Measurements from ENCODE around the gene CSTF2T. TPM values are rescaled to one million over a fixed set of nuclear protein-coding genes. Genes with fewer than 3 reads are reported as not detected.

The CSTF2T gene
- total and polyA plus RNA-seq, 2 of the 13 experiments (the other 11 are each of a cell fraction or from before 2014, with no cell fraction given): 1.4 to 7.2 TPM

DNA sequence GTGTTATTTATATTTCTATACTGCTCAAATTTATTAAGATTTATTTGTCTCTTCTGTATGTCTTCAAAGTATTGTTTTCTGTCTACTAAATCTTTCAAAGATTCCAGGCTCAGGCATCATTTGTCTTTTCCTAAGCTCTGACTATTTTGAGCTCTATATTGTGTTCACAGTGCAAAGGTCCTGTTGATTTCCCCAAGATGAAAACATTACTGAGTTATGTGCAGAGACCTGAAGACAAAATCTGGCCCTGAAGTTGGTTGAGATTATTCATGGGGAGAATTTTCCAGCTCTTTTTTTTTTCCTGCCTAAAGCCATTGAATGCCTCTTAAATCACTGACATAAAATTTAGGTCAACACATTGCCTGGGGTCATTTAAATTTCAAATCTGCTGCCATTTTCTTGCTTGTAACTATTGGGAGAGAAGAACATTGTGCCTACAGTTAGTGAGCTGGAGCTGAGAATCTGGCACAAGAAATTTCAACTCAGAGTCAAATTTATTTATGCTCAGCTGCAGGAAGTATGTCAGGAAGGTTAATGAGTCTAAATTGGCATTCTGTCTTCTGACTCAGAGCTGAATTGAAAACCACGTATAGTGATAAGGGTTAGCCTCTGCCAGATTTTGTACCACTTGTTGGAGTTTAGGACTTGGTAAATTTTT, 31.6 kb downstream of the CSTF2T start:
- intact Hi-C loops (cut with micrococcal nuclease; ENCODE audit: unreplicated experiment): no loop called here
- CTCF ChIA-PET (ENCODE audit: low intra/inter-chr PET ratio, low total read pairs): no interaction called here
- TF ChIP-seq, protein P1, sequence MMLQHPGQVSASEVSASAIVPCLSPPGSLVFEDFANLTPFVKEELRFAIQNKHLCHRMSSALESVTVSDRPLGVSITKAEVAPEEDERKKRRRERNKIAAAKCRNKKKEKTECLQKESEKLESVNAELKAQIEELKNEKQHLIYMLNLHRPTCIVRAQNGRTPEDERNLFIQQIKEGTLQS (CRISPR knock-in tag; IDR thresholded peaks at IDR 0.05): no peak
- TF ChIP-seq NBN (conservative IDR thresholded peaks at IDR 0.05) (no peak), NPAS2 (CRISPR knock-in tag; IDR thresholded peaks at IDR 0.05; ENCODE audit: borderline replicate concordance) (no peak), KMT2A (CRISPR knock-in tag; IDR thresholded peaks at IDR 0.05) (no peak), CEBPG (CRISPR knock-in tag; IDR thresholded peaks at IDR 0.05) (no peak), ZNF124 (CRISPR knock-in tag; IDR thresholded peaks at IDR 0.05) (no peak)
- TF ChIP-seq, protein P2, sequence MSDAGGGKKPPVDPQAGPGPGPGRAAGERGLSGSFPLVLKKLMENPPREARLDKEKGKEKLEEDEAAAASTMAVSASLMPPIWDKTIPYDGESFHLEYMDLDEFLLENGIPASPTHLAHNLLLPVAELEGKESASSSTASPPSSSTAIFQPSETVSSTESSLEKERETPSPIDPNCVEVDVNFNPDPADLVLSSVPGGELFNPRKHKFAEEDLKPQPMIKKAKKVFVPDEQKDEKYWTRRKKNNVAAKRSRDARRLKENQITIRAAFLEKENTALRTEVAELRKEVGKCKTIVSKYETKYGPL (CRISPR knock-in tag; IDR thresholded peaks at IDR 0.05): no peak
- TF ChIP-seq, protein P3, sequence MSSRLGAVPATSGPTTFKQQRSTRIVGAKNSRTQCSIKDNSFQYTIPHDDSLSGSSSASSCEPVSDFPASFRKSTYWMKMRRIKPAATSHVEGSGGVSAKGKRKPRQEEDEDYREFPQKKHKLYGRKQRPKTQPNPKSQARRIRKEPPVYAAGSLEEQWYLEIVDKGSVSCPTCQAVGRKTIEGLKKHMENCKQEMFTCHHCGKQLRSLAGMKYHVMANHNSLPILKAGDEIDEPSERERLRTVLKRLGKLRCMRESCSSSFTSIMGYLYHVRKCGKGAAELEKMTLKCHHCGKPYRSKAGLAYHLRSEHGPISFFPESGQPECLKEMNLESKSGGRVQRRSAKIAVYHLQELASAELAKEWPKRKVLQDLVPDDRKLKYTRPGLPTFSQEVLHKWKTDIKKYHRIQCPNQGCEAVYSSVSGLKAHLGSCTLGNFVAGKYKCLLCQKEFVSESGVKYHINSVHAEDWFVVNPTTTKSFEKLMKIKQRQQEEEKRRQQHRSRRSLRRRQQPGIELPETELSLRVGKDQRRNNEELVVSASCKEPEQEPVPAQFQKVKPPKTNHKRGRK (CRISPR knock-in tag; IDR thresholded peaks at IDR 0.05): no peak
- TF ChIP-seq, protein P4, sequence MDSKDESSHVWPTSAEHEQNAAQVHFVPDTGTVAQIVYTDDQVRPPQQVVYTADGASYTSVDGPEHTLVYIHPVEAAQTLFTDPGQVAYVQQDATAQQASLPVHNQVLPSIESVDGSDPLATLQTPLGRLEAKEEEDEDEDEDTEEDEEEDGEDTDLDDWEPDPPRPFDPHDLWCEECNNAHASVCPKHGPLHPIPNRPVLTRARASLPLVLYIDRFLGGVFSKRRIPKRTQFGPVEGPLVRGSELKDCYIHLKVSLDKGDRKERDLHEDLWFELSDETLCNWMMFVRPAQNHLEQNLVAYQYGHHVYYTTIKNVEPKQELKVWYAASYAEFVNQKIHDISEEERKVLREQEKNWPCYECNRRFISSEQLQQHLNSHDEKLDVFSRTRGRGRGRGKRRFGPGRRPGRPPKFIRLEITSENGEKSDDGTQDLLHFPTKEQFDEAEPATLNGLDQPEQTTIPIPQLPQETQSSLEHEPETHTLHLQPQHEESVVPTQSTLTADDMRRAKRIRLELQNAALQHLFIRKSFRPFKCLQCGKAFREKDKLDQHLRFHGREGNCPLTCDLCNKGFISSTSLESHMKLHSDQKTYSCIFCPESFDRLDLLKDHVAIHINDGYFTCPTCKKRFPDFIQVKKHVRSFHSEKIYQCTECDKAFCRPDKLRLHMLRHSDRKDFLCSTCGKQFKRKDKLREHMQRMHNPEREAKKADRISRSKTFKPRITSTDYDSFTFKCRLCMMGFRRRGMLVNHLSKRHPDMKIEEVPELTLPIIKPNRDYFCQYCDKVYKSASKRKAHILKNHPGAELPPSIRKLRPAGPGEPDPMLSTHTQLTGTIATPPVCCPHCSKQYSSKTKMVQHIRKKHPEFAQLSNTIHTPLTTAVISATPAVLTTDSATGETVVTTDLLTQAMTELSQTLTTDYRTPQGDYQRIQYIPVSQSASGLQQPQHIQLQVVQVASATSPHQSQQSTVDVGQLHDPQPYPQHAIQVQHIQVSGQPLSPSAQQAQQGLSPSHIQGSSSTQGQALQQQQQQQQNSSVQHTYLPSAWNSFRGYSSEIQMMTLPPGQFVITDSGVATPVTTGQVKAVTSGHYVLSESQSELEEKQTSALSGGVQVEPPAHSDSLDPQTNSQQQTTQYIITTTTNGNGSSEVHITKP (CRISPR knock-in tag; IDR thresholded peaks at IDR 0.05; ENCODE audit: low read depth): no peak

More for the DNA sequence above, 31.6 kb downstream of the CSTF2T start:
- 0% methylated on average over 1 of the region's 1 CpG for WGBS (ENCODE audit: low lambda C conversion rate)
- POLR2A ChIA-PET: no interaction called here
- no peak overlapping the region for H3K27ac ChIP-seq (ENCODE audit: extremely low read length, insufficient read depth, low read length)
- in situ Hi-C loops (cut with HindIII; ENCODE audit: extremely low pct_ligation_motif_present, low pct_unique_long_range_greater_than_20kb): no loop called here
- peaks cover 5% of the 10 kb centered on the region for H3K9me3 ChIP-seq (ENCODE audit: low read length)
- H2AFZ ChIP-seq (ENCODE audit: low read length): no peak overlapping the region
- H3K27me3 ChIP-seq (ENCODE audit: control insufficient read depth in 1 of 2, insufficient read depth in 2 of 2, low read length in 2 of 2): no peaks in the 10 kb centered on the region; a peak in 1 of 5 replicates
- H3K4me3 ChIP-seq (replicated peaks in 1 of 3; ENCODE audit: insufficient read depth in 1 of 3, low read depth in 2 of 3, low read length in 3 of 3): no peak overlapping the region
- H4K20me1 ChIP-seq (ENCODE audit: insufficient read depth, low read length): no peaks in the 10 kb centered on the region
- no peaks in the 10 kb centered on the region for H3K79me2 ChIP-seq (ENCODE audit: insufficient read depth, low read length)
- FAIRE-seq (no peak), ATAC-seq (no peak), DNase-seq (ENCODE audit: low spot score) (no peak)
- H3K4me2 ChIP-seq (ENCODE audit: low read depth, low read length): no peak overlapping the region
- no peaks in the 10 kb centered on the region for H3K36me3 ChIP-seq (replicated peaks in 1 of 2; ENCODE audit: control insufficient read depth in 1 of 2, insufficient read depth in 2 of 2, low read length in 2 of 2)
- BruUV-seq (replicated peaks): no TSS peak
- no peak overlapping the region for H3K9ac ChIP-seq (ENCODE audit: insufficient read depth, low read depth, low read length)
- no peaks in the 10 kb centered on the region for H3K4me1 ChIP-seq (ENCODE audit: insufficient read depth, low read length)
